Fibroblast of lung (primary cell): ENCODE data around the gene GHDC.

ENCODE experiments used
- CTCF ChIP-seq, 2 donors: IDR thresholded peaks in 1 of 2; conservative IDR thresholded peaks in 1 of 2; 1 replicate in 1 of 2; 2 replicates in 1 of 2; pipeline ENCODE4 v1.5.1; 2011 to 2012; ENCODE audit warnings: low read length in 2 of 2, control low read depth in 1 of 2, inconsistent platforms in 1 of 2, low read depth in 1 of 2, mild to moderate bottlenecking in 1 of 2
- EZH2 ChIP-seq: IDR thresholded peaks from 2 replicates; pipeline ENCODE4 v1.5.1; 2012; ENCODE audit warnings: low read length, control low read depth, mild to moderate bottlenecking; ENCODE audit errors: missing control alignments

- no peak for TF ChIP-seq CTCF (conservative IDR thresholded peaks at IDR 0.05 in 1 of 2, IDR thresholded peaks at IDR 0.05 in 1 of 2; ENCODE audit: low read depth in 1 of 2, low read length in 2 of 2)
- TF ChIP-seq EZH2, result no peak
Observed at GRCh38 chr17:42214156-42214555, 19.9 kb upstream of the GHDC start.
